ENCODE data around the gene C1GALT1C1L. TPM values are rescaled to one million over a fixed set of nuclear protein-coding genes. Genes with fewer than 3 reads are reported as not detected.

C1GALT1C1L gene
- total RNA-seq (0.33 and 0.51 TPM in 2 replicates), polyA plus RNA-seq (0.82 and 1.9 TPM in 2 replicates), polyA minus RNA-seq (ENCODE audit: low replicate concordance) (not detected in 2 replicates)
- polyA plus RNA-seq (2012), result 0.31 and 1.1 TPM in 2 replicates

- no peaks in the 10 kb centered on the region for H4K20me1 ChIP-seq (ENCODE audit: control insufficient read depth, extremely low read depth, insufficient read depth, low read length)
- H3K27me3 ChIP-seq (ENCODE audit: control insufficient read depth, insufficient read depth, low read length), result no peaks in the 10 kb centered on the region
- H3K4me1 ChIP-seq (ENCODE audit: control insufficient read depth, extremely low read depth, insufficient read depth, low read length), result no peaks in the 10 kb centered on the region
- H3K9ac ChIP-seq (ENCODE audit: insufficient read depth, low read length), result peak within 1 kb of the TSS; percentile 37
- H3K27ac ChIP-seq (ENCODE audit: insufficient read depth, low read length), result no peak within 1 kb of the TSS
- peak within 1 kb of the TSS; percentile 70 for H2AFZ ChIP-seq (ENCODE audit: low read length)
- H3K9me3 ChIP-seq (ENCODE audit: control insufficient read depth, insufficient read depth, low read depth, low read length), result no peaks in the 10 kb centered on the region
- H3K4me3 ChIP-seq (replicated peaks in 1 of 4; ENCODE audit: control extremely low read depth in 1 of 4, insufficient read depth in 1 of 4, low read depth in 3 of 4, low read length in 4 of 4), result peak within 1 kb of the TSS; percentile 37 to 69 (median 53)
- peak; percentile 60 to 75 for DNase-seq (ENCODE audit: low read depth in 2 of 2)
- peak within 1 kb of the TSS; percentile 67 for H3K4me2 ChIP-seq (ENCODE audit: extremely low read depth, insufficient read depth, low read length)
- no peaks in the 10 kb centered on the region for H3K79me2 ChIP-seq (ENCODE audit: control insufficient read depth, insufficient read depth, low read length)
- TF ChIP-seq EZH2 (IDR thresholded peaks at IDR 0.05; ENCODE audit: low read length, missing control alignments), result no peak
- TF ChIP-seq, protein P1, sequence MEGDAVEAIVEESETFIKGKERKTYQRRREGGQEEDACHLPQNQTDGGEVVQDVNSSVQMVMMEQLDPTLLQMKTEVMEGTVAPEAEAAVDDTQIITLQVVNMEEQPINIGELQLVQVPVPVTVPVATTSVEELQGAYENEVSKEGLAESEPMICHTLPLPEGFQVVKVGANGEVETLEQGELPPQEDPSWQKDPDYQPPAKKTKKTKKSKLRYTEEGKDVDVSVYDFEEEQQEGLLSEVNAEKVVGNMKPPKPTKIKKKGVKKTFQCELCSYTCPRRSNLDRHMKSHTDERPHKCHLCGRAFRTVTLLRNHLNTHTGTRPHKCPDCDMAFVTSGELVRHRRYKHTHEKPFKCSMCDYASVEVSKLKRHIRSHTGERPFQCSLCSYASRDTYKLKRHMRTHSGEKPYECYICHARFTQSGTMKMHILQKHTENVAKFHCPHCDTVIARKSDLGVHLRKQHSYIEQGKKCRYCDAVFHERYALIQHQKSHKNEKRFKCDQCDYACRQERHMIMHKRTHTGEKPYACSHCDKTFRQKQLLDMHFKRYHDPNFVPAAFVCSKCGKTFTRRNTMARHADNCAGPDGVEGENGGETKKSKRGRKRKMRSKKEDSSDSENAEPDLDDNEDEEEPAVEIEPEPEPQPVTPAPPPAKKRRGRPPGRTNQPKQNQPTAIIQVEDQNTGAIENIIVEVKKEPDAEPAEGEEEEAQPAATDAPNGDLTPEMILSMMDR (conservative IDR thresholded peaks at IDR 0.05 in 1 of 2, IDR thresholded peaks at IDR 0.05 in 1 of 2; ENCODE audit: low read depth in 1 of 2, low read length in 2 of 2), result no peak
- no peaks in the 10 kb centered on the region for H3K36me3 ChIP-seq (ENCODE audit: control insufficient read depth, insufficient read depth, low read length)
Observed at GRCh38 chr2:43676322-43677050, at the start of gene C1GALT1C1L. Gene C1GALT1C1L, minus strand, starts transcription at chr2:43676429. Its CDS starts 107 bp downstream, at chr2:43676322.

GRCh38 chr2:43725711-43726246, 49.5 kb upstream of the C1GALT1C1L start:
- H3K79me2 ChIP-seq (ENCODE audit: control insufficient read depth, insufficient read depth, low read length), result no peaks in the 10 kb centered on the region
- no peaks in the 10 kb centered on the region for H3K27me3 ChIP-seq (ENCODE audit: control insufficient read depth, insufficient read depth, low read length)
- H3K9me3 ChIP-seq (ENCODE audit: control insufficient read depth, insufficient read depth, low read depth, low read length), result no peaks in the 10 kb centered on the region
- no peak overlapping the region for H3K4me3 ChIP-seq (replicated peaks in 1 of 4; ENCODE audit: control extremely low read depth in 1 of 4, insufficient read depth in 1 of 4, low read depth in 3 of 4, low read length in 4 of 4)
- TF ChIP-seq, protein P1 (conservative IDR thresholded peaks at IDR 0.05 in 1 of 2, IDR thresholded peaks at IDR 0.05 in 1 of 2; ENCODE audit: low read depth in 1 of 2, low read length in 2 of 2), result no peak
- no peak for TF ChIP-seq EZH2 (IDR thresholded peaks at IDR 0.05; ENCODE audit: low read length, missing control alignments)
- no peaks in the 10 kb centered on the region for H4K20me1 ChIP-seq (ENCODE audit: control insufficient read depth, extremely low read depth, insufficient read depth, low read length)
- H3K4me1 ChIP-seq (ENCODE audit: control insufficient read depth, extremely low read depth, insufficient read depth, low read length), result no peaks in the 10 kb centered on the region
- H2AFZ ChIP-seq (ENCODE audit: low read length), result no peak overlapping the region
- H3K9ac ChIP-seq (ENCODE audit: insufficient read depth, low read length), result no peak overlapping the region
- no peaks in the 10 kb centered on the region for H3K36me3 ChIP-seq (ENCODE audit: control insufficient read depth, insufficient read depth, low read length)
- H3K4me2 ChIP-seq (ENCODE audit: extremely low read depth, insufficient read depth, low read length), result no peak overlapping the region
- H3K27ac ChIP-seq (ENCODE audit: insufficient read depth, low read length), result no peak overlapping the region
- no peak for DNase-seq (ENCODE audit: low read depth in 2 of 2)

- no peaks in the 10 kb centered on the region for H3K9me3 ChIP-seq (ENCODE audit: control insufficient read depth, insufficient read depth, low read depth, low read length)
- no peaks in the 10 kb centered on the region for H3K27me3 ChIP-seq (ENCODE audit: control insufficient read depth, insufficient read depth, low read length)
- peak in 1 of 2 donors; percentile 56 for DNase-seq (ENCODE audit: low read depth in 2 of 2)
- no peaks in the 10 kb centered on the region for H3K79me2 ChIP-seq (ENCODE audit: control insufficient read depth, insufficient read depth, low read length)
- no peak overlapping the region for H2AFZ ChIP-seq (ENCODE audit: low read length)
- no peaks in the 10 kb centered on the region for H3K4me1 ChIP-seq (ENCODE audit: control insufficient read depth, extremely low read depth, insufficient read depth, low read length)
- H3K4me2 ChIP-seq (ENCODE audit: extremely low read depth, insufficient read depth, low read length), result no peak overlapping the region
- no peak overlapping the region for H3K27ac ChIP-seq (ENCODE audit: insufficient read depth, low read length)
- TF ChIP-seq EZH2 (IDR thresholded peaks at IDR 0.05; ENCODE audit: low read length, missing control alignments), result no peak
- TF ChIP-seq, protein P1 (conservative IDR thresholded peaks at IDR 0.05 in 1 of 2, IDR thresholded peaks at IDR 0.05 in 1 of 2; ENCODE audit: low read depth in 1 of 2, low read length in 2 of 2), result no peak
- no peak overlapping the region for H3K4me3 ChIP-seq (replicated peaks in 1 of 4; ENCODE audit: control extremely low read depth in 1 of 4, insufficient read depth in 1 of 4, low read depth in 3 of 4, low read length in 4 of 4)
- no peak overlapping the region for H3K9ac ChIP-seq (ENCODE audit: insufficient read depth, low read length)
- H4K20me1 ChIP-seq (ENCODE audit: control insufficient read depth, extremely low read depth, insufficient read depth, low read length), result no peaks in the 10 kb centered on the region
- H3K36me3 ChIP-seq (ENCODE audit: control insufficient read depth, insufficient read depth, low read length), result no peaks in the 10 kb centered on the region
Observed at GRCh38 chr2:43724728-43725526, 48.7 kb upstream of the C1GALT1C1L start.
